Brain microvascular endothelial cell (primary cell): ENCODE data around the gene KCNK5.

Experiments used
- DNase-seq: peaks from one replicate; pipeline ENCODE4 v3.0.0-alpha.2; 2020
- H3K27ac ChIP-seq: fragments of 250-450 bp; sonication (Bioruptor Pico); 2 replicates; pipeline ENCODE4 v1.5.1; 2020; ENCODE audit warnings: mild to moderate bottlenecking, moderate library complexity
- H3K27me3 ChIP-seq: fragments of 250-450 bp; sonication (Bioruptor Pico); replicated peaks from 2 replicates; pipeline ENCODE4 v1.5.1; 2020; ENCODE audit warnings: mild to moderate bottlenecking
- H3K36me3 ChIP-seq: fragments of 250-450 bp; sonication (Bioruptor Pico); replicated peaks from 2 replicates; pipeline ENCODE4 v1.5.1; 2020; ENCODE audit warnings: mild to moderate bottlenecking
- H3K4me3 ChIP-seq: 2 replicates; pipeline ENCODE4 v1.5.1; 2011; ENCODE audit warnings: low read depth, mild to moderate bottlenecking, control low read depth, low read length, moderate library complexity
- CTCF ChIP-seq: IDR thresholded peaks from 2 replicates; pipeline ENCODE4 v1.5.1; 2011; ENCODE audit warnings: low read depth, mild to moderate bottlenecking, moderate library complexity, low read length, control low read depth, inconsistent platforms; ENCODE audit errors: missing control alignments
- in situ Hi-C: cut with HindIII; loops from 2 replicates; pipeline ENCODE4 v1.10.0; 2017; ENCODE audit warnings: low sequenced_read_pairs, low pct_ligation_motif_present

Gene KCNK5

GRCh38 chr6:39269961-39270360 lies 40.7 kb upstream of the KCNK5 start:
- Histone ChIP-seq H3K27me3 (no peaks in the 10 kb centered on the region), H3K27ac (no peak overlapping the region), H3K36me3 (no peaks in the 10 kb centered on the region), H3K4me3 (no peak overlapping the region)
- no peak for DNase-seq
- no peak for TF ChIP-seq CTCF
- in situ Hi-C loops = no loop called here

- Histone ChIP-seq H3K27ac (no peak overlapping the region), H3K36me3 (no peaks in the 10 kb centered on the region), H3K27me3 (no peaks in the 10 kb centered on the region), H3K4me3 (no peak overlapping the region)
- TF ChIP-seq CTCF = no peak
- in situ Hi-C loops = no loop called here
- no peak for DNase-seq
These were observed 39.4 kb upstream of the KCNK5 start for GRCh38 chr6:39268721-39269120.

- no peak overlapping the region for H3K4me3 ChIP-seq
- no peaks in the 10 kb centered on the region for H3K36me3 ChIP-seq
- no peak overlapping the region for H3K27ac ChIP-seq
- in situ Hi-C loops = no loop called here
- TF ChIP-seq CTCF = no peak
- H3K27me3 ChIP-seq = no peaks in the 10 kb centered on the region
- DNase-seq = no peak
These were observed 38.9 kb upstream of the KCNK5 start for GRCh38 chr6:39268171-39268570.

GRCh38 chr6:39266782-39267355 lies 37.6 kb upstream of the KCNK5 start:
- Histone ChIP-seq H3K4me3 (no peak overlapping the region), H3K27ac (no peak overlapping the region), H3K27me3 (no peaks in the 10 kb centered on the region), H3K36me3 (no peaks in the 10 kb centered on the region)
- in situ Hi-C loops = no loop called here
- no peak for TF ChIP-seq CTCF
- no peak for DNase-seq

GRCh38 chr6:39266375-39266774 lies 37.1 kb upstream of the KCNK5 start:
- no peak for TF ChIP-seq CTCF
- in situ Hi-C loops = no loop called here
- Histone ChIP-seq H3K36me3 (no peaks in the 10 kb centered on the region), H3K27ac (no peak overlapping the region), H3K4me3 (no peak overlapping the region), H3K27me3 (no peaks in the 10 kb centered on the region)
- DNase-seq = no peak
